GM19372 (cell line): ENCODE measurements around the gene SUGT1.
"Not testable (repeated sequence)": the region's sequence is repeated elsewhere in the genome, so short reads cannot be mapped to it uniquely, and the experiment has no call there.

Source experiments
- ATAC-seq: cut with Tn5 transposase; IDR thresholded peaks from one replicate; pipeline ENCODE4 v1.9.1; 2021; ENCODE audit warnings: mild to moderate bottlenecking, low read depth, moderate library complexity; ENCODE audit not compliant: unreplicated experiment

SUGT1 gene

GRCh38 chr13:52665325-52665724 is 12.7 kb downstream of the SUGT1 start:
- ATAC-seq = no peak

GRCh38 chr13:52669677-52670076 is 17.0 kb downstream of the SUGT1 start:
- ATAC-seq = no peak

GRCh38 chr13:52670726-52671125 is 18.1 kb downstream of the SUGT1 start:
- ATAC-seq = no peak

GRCh38 chr13:52673465-52673864 is 20.8 kb downstream of the SUGT1 start:
- no peak for ATAC-seq

- ATAC-seq = no peak
Observed at GRCh38 chr13:52677823-52678222, 25.2 kb downstream of the SUGT1 start.

GRCh38 chr13:52685806-52686205 is 33.2 kb downstream of the SUGT1 start:
- ATAC-seq = not testable (repeated sequence)

GRCh38 chr13:52686376-52686775 is 33.7 kb downstream of the SUGT1 start:
- ATAC-seq = no peak

- ATAC-seq = no peak
Observed at GRCh38 chr13:52695856-52696255, 43.2 kb downstream of the SUGT1 start.

- ATAC-seq = no peak
Observed at GRCh38 chr13:52696566-52696965, 43.9 kb downstream of the SUGT1 start.

- no peak for ATAC-seq
Observed at GRCh38 chr13:52701728-52702465, 49.3 kb downstream of the SUGT1 start.

GRCh38 chr13:52703482-52703881 is 50.8 kb downstream of the SUGT1 start:
- ATAC-seq = no peak

- no peak for ATAC-seq
Observed at GRCh38 chr13:52706081-52706480, 53.4 kb downstream of the SUGT1 start.

- no peak for ATAC-seq
Observed at GRCh38 chr13:52707375-52707774, 54.7 kb downstream of the SUGT1 start.

- not testable (repeated sequence) for ATAC-seq
Observed at GRCh38 chr13:52708266-52708665, 55.6 kb downstream of the SUGT1 start.

- ATAC-seq = no peak
Observed at GRCh38 chr13:52711286-52711685, 58.6 kb downstream of the SUGT1 start.

- no peak for ATAC-seq
Observed at GRCh38 chr13:52712385-52712784, 59.7 kb downstream of the SUGT1 start.

- no peak for ATAC-seq
Observed at GRCh38 chr13:52713894-52714293, 61.3 kb downstream of the SUGT1 start.

GRCh38 chr13:52720904-52721303 is 68.3 kb downstream of the SUGT1 start:
- not testable (repeated sequence) for ATAC-seq

- ATAC-seq = not testable (repeated sequence)
Observed at GRCh38 chr13:52721356-52721755, 68.7 kb downstream of the SUGT1 start.

GRCh38 chr13:52723181-52723580 is 70.5 kb downstream of the SUGT1 start:
- no peak for ATAC-seq

- no peak for ATAC-seq
Observed at GRCh38 chr13:52725302-52725701, 72.7 kb downstream of the SUGT1 start.

GRCh38 chr13:52726258-52726657 is 73.6 kb downstream of the SUGT1 start:
- ATAC-seq = no peak
